C4-2B (cell line): ENCODE results near the gene ZNF202.

Experiments
- H3K27ac ChIP-seq: fragments of 450-650 bp; 2 replicates; pipeline ENCODE4 v1.5.1; 2017
- ZFX ChIP-seq: fragments of 450-650 bp; IDR thresholded peaks from 2 replicates; pipeline ENCODE4 v1.6.1; 2017
- TF ChIP-seq, protein P1 (sequence below): fragments of 450-650 bp; conservative IDR thresholded peaks from 2 replicates; pipeline ENCODE4 v1.5.1; 2017; ENCODE audit warnings: mild to moderate bottlenecking

ZNF202 gene

DNA sequence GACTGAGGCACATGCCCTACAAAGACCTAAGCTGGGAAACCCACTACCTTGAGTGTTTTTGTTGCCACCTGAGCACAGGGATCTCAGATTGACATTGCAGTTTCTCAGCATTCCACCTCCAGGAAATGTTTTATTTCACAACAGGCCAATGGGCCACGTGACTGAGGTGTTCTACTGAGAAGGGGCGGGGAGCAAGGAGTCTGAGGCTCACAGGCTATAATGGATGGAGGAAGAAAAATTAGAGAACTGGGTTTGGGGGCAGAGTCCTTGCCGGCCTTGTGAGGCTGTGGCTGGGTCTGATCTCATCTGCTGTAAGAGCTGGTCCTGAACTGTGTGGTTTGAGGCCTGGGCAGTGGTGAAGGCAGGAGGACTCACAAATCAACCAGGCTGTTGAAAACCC is 40.7 kb downstream of the ZNF202 start:
- TF ChIP-seq, protein P1, sequence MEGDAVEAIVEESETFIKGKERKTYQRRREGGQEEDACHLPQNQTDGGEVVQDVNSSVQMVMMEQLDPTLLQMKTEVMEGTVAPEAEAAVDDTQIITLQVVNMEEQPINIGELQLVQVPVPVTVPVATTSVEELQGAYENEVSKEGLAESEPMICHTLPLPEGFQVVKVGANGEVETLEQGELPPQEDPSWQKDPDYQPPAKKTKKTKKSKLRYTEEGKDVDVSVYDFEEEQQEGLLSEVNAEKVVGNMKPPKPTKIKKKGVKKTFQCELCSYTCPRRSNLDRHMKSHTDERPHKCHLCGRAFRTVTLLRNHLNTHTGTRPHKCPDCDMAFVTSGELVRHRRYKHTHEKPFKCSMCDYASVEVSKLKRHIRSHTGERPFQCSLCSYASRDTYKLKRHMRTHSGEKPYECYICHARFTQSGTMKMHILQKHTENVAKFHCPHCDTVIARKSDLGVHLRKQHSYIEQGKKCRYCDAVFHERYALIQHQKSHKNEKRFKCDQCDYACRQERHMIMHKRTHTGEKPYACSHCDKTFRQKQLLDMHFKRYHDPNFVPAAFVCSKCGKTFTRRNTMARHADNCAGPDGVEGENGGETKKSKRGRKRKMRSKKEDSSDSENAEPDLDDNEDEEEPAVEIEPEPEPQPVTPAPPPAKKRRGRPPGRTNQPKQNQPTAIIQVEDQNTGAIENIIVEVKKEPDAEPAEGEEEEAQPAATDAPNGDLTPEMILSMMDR, result no peak
- TF ChIP-seq ZFX, result no peak
- H3K27ac ChIP-seq, result no peak overlapping the region

DNA sequence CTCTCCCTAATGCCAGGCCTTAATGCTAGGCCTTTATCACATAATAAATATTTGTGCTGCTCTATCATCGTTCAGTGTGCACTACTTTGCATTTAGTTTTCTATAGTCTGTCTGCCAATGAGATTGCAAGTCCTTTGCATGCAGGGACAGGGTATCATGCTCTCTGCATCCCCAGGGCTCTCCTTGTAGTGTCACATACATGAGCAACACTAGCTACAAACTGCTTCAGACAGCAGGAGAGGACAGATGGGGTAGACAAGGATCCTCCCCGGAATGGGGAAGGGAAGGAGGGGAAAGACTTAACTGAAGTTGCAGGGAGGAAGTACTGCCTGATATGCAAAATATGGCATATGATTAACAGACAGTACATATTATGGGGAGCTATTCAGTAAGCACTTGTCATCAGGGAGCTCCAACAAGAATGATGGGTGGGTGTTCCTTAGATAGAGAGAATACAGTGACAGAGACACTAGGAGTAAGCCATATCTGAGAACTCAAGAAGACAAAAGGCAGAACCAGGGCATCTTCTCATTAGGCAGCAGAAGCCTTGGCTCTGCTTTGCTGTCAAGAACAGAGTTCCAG is 42.8 kb downstream of the ZNF202 start:
- no peak for TF ChIP-seq ZFX
- TF ChIP-seq, protein P1, result no peak
- no peak overlapping the region for H3K27ac ChIP-seq

DNA sequence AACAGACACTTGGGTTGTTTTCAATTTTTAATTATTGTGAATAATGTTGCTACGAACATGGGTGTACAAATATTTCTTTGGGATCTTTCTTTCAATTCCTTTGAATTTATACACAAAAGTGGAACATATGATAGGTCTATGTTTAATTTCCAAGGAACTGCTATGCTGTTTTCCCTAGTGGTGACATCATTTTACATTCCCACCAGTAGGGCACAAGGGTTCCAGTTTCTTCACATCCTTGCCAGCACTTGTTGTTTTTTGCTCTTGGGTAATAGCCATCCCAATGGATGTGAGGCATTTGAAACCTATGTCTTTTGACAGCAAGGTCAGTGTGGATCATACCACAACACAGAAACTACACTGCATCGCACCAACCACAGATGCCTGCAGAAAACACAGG is 45.3 kb downstream of the ZNF202 start:
- H3K27ac ChIP-seq, result no peak overlapping the region
- no peak for TF ChIP-seq ZFX
- TF ChIP-seq, protein P1, result no peak

DNA sequence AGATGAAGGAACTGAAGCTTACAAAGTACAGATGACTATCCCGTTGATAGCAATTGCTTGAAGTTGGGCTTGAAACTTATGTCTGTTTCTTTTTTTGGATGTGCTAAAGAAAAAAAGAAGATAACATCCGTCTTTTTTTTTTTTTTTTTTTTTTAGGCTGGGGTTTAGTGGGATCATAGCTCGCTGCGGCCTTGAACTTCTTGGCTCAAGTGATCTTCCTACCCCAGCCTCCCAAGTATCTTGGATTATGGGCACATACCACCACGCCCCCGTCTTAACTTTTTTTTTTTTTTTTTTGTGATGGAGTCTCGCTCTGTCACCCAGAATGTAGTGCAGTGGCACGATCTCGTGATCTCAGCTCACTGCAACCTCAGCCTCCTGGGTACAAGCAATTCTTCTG is 46.2 kb downstream of the ZNF202 start:
- no peak overlapping the region for H3K27ac ChIP-seq
- no peak for TF ChIP-seq ZFX
- TF ChIP-seq, protein P1, result no peak

DNA sequence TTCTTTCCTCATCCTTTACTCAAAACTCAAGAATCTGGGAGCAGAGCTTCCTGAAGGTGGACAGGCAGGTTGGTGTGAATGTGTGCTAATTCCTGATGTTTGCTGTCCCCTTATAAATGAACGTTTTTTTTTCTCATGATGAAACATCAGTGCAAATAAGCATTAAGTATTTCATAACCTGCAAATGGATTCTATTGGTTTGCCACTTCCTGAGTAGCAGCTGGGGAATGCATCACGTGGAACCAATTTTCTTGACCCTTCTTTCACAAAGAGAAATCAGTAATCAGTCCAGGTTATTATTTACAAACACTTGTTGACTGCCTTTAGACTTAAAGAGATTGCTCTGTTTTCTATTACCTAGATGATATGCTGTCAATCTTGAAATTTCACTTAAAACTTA is 46.9 kb downstream of the ZNF202 start:
- no peak overlapping the region for H3K27ac ChIP-seq

GRCh38 chr11:123692961-123693360 is 48.5 kb downstream of the ZNF202 start:
- TF ChIP-seq, protein P1, result no peak
- TF ChIP-seq ZFX, result no peak
- H3K27ac ChIP-seq, result no peak overlapping the region

More for the DNA sequence above, 46.9 kb downstream of the ZNF202 start:
- TF ChIP-seq, protein P1, result no peak
- no peak for TF ChIP-seq ZFX

- TF ChIP-seq, protein P1, result no peak
- TF ChIP-seq ZFX, result no peak
Measured at GRCh38 chr11:123690485-123690884, 51.0 kb downstream of the ZNF202 start.

More at GRCh38 chr11:123690485-123690884, 51.0 kb downstream of the ZNF202 start:
- no peak overlapping the region for H3K27ac ChIP-seq
